HFFc6 (cell line): ENCODE data around the gene AATK. TPM values are rescaled to one million over a fixed set of nuclear protein-coding genes. Genes with fewer than 3 reads are reported as not detected.
"Not testable (repeated sequence)": the region's sequence is repeated elsewhere in the genome, so short reads cannot be mapped to it uniquely, and the experiment has no call there.

ENCODE experiments used
- DNase-seq: peaks from one replicate; pipeline ENCODE4 v3.0.0-alpha.2; 2018
- H3K27ac Mint-ChIP-seq: 2 replicates; pipeline ENCODE4 v1.8.0; 2020; ENCODE audit warnings: mild to moderate bottlenecking, mixed read lengths
- H3K27me3 Mint-ChIP-seq: 2 replicates; pipeline ENCODE4 v1.8.0; 2021; ENCODE audit warnings: mild to moderate bottlenecking, moderate library complexity, mixed read lengths; ENCODE audit not compliant: insufficient read depth
- H3K36me3 Mint-ChIP-seq: 2 replicates; pipeline ENCODE4 v1.8.0; 2021; ENCODE audit warnings: low read depth, mixed read lengths
- H3K4me1 Mint-ChIP-seq: 2 replicates; pipeline ENCODE4 v1.8.0; 2020; ENCODE audit warnings: low read depth, mixed read lengths
- H3K4me3 Mint-ChIP-seq: 2 replicates; pipeline ENCODE4 v1.8.0; 2020; ENCODE audit warnings: mild to moderate bottlenecking, moderate library complexity, mixed read lengths
- H3K9me3 Mint-ChIP-seq: 2 replicates; pipeline ENCODE4 v1.8.0; 2020; ENCODE audit warnings: mild to moderate bottlenecking, mixed read lengths
- total RNA-seq, 6 experiments: library from RNA; stranded (reverse); fragmentation: NEBNext Ultra II Directional; extraction: Animal tissue kit (Norgen Biotek cat#: 25700); gene quantifications; 2 replicates in 1 of 6; 3 replicates in 5 of 6; pipeline ENCODE4 v1.2.3, GENCODE V29; 2021
- TF ChIP-seq, protein P1 (sequence below): fragments of 200-600 bp; sonication (generic); IDR thresholded peaks from 2 replicates; pipeline ENCODE4 v1.5.0; 2021; ENCODE audit warnings: antibody characterized with exemption, mild to moderate bottlenecking

AATK gene
- total RNA-seq, 6 experiments from 2014 or later, result 0.15 to 0.59 (median 0.38) TPM

DNA sequence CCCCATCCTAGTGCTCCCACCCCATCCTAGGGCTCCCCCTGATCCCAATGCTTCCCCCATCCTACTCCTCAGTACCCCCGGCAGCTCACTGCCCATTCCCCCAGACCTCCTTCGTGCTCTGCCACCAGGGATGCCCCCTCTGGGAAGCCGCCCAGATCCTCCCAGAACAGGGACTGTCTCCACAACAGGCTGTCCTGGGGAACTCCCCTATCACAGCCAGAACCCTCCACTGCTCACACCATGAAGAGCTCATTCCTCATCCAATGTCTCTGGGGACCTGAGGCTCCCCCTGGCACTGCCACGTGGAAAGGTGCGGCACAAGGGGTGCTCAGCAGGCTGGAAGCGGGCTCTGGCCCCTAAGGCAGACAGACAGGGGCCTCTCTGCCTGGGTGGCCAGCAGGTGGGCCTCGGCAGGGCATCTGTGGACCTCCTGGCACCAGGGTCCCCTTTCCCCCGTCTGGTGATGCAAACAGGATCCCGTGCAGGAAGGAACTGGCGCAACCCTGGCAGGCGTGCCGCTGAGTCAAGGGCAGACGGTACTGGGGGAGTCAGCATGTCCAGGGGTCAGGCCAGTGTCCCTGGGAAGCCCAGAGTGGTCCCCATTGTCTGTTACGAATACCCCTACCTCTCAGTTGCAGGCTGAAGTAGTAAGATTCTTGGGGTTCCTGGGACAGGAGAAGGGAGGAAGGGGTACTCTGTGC is 15.5 kb downstream of the AATK start:
- Mint-ChIP-seq H3K4me1 (no peaks in the 10 kb centered on the region), H3K36me3 (no peaks in the 10 kb centered on the region), H3K9me3 (no peaks in the 10 kb centered on the region), H3K27ac (no peak overlapping the region), H3K4me3 (no peak overlapping the region), H3K27me3 (peaks cover 37% of the 10 kb centered on the region)
- TF ChIP-seq, protein P1, sequence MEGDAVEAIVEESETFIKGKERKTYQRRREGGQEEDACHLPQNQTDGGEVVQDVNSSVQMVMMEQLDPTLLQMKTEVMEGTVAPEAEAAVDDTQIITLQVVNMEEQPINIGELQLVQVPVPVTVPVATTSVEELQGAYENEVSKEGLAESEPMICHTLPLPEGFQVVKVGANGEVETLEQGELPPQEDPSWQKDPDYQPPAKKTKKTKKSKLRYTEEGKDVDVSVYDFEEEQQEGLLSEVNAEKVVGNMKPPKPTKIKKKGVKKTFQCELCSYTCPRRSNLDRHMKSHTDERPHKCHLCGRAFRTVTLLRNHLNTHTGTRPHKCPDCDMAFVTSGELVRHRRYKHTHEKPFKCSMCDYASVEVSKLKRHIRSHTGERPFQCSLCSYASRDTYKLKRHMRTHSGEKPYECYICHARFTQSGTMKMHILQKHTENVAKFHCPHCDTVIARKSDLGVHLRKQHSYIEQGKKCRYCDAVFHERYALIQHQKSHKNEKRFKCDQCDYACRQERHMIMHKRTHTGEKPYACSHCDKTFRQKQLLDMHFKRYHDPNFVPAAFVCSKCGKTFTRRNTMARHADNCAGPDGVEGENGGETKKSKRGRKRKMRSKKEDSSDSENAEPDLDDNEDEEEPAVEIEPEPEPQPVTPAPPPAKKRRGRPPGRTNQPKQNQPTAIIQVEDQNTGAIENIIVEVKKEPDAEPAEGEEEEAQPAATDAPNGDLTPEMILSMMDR, result no peak
- DNase-seq, result no peak

DNA sequence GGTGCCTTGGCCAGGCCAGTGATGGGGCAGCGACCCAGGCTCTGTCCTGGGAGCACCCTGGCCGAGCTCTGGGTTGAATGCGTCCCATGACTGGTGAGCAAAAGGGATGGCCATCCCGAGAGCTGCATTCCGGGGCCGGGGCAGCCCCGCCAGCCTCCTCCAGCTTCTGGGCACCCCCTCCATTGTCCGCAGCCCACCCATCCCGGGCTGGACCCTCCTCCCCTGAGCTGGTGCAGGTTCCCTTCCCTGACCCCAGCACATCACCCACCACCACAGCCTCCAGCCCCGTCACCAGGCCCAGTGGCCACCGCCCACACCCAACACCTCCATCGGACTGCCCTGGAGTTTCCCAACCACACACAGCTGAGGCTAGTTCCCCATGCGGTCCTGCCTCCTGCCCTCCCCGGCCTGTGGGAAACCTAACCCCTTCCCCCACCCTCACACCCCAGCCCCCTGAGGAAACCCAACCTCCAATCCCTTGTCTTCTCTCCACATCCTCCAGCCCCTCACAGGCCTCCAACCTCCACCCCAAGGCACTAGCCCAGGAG is 17.0 kb downstream of the AATK start:
- Mint-ChIP-seq H3K27ac (no peak overlapping the region), H3K36me3 (no peaks in the 10 kb centered on the region), H3K4me1 (no peaks in the 10 kb centered on the region), H3K4me3 (no peak overlapping the region), H3K9me3 (no peaks in the 10 kb centered on the region), H3K27me3 (peaks cover 41% of the 10 kb centered on the region)
- DNase-seq, result no peak
- TF ChIP-seq, protein P1, result no peak

DNA sequence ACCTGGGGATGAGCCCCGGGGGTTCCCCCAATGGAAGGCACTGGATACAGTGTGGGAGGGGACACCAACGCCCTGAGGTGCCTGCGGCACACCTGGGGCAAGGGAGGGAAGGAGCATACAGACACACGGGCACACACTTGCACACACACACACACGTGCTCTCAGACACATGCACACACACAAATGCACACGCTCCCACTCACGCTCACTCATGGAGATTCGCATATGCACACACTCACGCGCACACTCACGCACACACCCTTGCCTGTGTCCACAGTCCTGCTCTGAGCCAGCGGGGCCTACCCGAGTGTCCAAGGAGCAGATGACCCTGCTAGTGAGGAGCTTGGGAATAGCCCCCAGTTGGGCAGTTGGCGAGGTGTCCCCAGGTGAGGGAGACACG is 17.4 kb downstream of the AATK start:
- H3K9me3 Mint-ChIP-seq, result no peaks in the 10 kb centered on the region
- H3K27me3 Mint-ChIP-seq, result peaks cover 41% of the 10 kb centered on the region
- no peaks in the 10 kb centered on the region for H3K4me1 Mint-ChIP-seq
- TF ChIP-seq, protein P1, result no peak
- DNase-seq, result no peak
- H3K4me3 Mint-ChIP-seq, result no peak overlapping the region
- no peaks in the 10 kb centered on the region for H3K36me3 Mint-ChIP-seq
- H3K27ac Mint-ChIP-seq, result no peak overlapping the region

DNA sequence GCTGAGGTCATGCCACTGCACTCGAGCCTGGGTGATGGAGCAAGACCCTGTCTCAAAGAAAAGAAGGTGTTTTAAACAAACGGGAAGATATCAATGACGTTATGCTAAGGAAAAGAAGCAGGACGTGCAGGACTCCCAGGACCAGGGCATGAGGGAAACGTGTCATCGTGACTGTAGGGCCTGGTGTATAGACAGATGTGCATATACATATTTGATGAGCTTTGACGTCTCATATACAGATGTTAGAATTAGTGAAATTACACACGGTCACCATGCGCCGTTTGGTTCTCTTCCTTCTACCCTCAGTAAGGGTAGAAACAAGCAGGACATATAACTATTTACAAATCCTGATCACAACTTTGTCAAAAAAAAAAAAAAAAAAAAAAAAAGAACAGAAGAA is 18.3 kb downstream of the AATK start:
- Mint-ChIP-seq H3K4me3 (no peak overlapping the region), H3K9me3 (no peaks in the 10 kb centered on the region), H3K4me1 (no peaks in the 10 kb centered on the region), H3K27me3 (peaks cover 37% of the 10 kb centered on the region), H3K27ac (no peak overlapping the region), H3K36me3 (no peaks in the 10 kb centered on the region)
- DNase-seq, result no peak
- TF ChIP-seq, protein P1, result no peak

DNA sequence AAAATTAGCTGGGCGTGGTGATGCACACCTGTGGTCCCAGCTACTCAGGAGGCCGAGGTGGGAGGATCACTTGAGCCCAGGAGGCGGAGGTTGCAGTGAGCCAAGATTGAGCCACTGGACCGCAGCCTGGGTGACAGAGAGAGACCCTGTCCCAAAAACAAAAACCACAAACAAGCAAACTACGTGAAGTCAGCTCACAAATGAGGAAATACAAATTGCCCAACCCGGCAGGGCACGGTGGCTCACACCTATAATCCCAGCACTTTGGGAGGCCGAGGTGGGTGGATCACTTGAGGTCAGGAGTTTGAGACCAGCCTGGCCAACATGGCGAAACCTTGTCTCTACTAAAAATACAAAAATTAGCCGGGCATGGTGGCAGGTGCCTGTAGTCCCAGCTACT is 19.8 kb downstream of the AATK start:
- H3K4me1 Mint-ChIP-seq, H3K4me3 Mint-ChIP-seq, H3K9me3 Mint-ChIP-seq, DNase-seq, H3K27ac Mint-ChIP-seq, H3K36me3 Mint-ChIP-seq: not testable (repeated sequence)
- H3K27me3 Mint-ChIP-seq, result peaks cover 38% of the 10 kb centered on the region

DNA sequence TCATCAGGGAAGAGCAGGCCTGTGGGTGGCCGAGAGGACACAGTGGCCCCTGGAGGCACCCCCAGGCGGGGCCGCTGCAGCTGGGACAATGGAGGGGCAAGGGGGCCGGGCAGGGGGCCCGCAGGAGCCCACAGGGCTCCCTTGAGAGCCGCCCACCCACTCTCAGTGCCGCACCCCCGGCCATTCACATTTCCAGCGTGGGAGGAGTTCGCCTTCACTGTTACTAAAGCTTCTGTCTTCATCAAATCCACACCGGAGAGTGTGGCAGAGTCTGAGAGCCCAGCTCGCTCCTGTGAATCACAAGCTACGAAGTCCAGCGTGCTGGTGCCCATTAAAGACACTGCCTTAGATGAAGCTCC is 21.6 kb downstream of the AATK start:
- Mint-ChIP-seq H3K36me3 (no peaks in the 10 kb centered on the region), H3K4me1 (no peaks in the 10 kb centered on the region), H3K27me3 (peaks cover 27% of the 10 kb centered on the region), H3K27ac (no peak overlapping the region), H3K4me3 (no peak overlapping the region), H3K9me3 (no peaks in the 10 kb centered on the region)
- TF ChIP-seq, protein P1, result no peak
- no peak for DNase-seq
